Activated CD4-positive, CD25-positive, alpha-beta regulatory T cell treated with anti-CD3 and anti-CD28 coated beads, Interleukin-2, amount 50 U/mL, for 72 hours (primary cell): ENCODE data around the gene CELF5.
"Not testable (repeated sequence)": the region's sequence is repeated elsewhere in the genome, so short reads cannot be mapped to it uniquely, and the experiment has no call there.

ENCODE experiments used
- DNase-seq: peaks from one replicate; pipeline ENCODE4 v3.0.0; 2021

CELF5 gene

DNA sequence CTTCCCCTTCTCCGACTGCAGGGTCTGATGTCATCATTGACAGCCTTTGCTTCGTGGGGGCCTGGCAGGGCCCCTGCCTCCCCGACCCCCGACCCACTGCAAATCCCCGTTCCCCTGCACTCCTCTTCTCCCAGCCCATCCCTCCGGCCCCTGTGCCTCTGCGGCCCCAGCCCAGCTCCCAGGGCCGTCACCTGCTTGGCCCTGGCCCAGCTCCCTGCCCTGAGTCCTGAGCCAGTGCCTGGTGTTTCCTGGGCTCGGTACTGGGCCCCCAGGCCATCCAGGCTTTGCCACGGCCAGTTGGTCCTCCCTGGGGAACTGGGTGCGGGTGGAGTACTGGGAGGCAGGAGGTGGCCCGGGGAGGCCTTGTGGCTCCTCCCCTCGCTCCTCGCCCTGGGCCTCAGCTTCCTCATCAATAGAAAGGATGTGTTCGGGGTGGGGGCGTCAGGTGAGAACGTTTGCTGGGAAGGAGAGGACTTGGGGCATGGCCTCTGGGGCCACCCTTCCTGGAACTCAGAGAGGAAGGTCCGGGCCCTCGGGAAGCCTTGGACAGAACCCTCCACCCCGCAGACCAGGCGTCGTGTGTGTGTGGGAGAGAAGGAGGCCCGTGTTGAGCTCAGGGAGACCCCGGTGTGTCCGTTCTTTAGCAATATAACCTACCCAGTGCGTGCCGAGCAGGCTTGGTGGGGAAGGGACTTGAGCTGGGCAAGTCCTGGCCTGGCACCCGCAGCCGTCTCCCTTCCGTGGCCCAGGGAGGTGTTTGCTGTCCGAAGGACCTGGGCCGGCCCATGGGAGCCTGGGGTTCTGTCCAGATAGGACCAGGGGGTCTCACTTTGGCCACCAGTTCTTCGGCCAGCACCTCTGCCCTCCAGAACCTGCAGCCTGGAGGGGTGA, 15.9 kb upstream of the CELF5 start:
- no peak for DNase-seq

DNA sequence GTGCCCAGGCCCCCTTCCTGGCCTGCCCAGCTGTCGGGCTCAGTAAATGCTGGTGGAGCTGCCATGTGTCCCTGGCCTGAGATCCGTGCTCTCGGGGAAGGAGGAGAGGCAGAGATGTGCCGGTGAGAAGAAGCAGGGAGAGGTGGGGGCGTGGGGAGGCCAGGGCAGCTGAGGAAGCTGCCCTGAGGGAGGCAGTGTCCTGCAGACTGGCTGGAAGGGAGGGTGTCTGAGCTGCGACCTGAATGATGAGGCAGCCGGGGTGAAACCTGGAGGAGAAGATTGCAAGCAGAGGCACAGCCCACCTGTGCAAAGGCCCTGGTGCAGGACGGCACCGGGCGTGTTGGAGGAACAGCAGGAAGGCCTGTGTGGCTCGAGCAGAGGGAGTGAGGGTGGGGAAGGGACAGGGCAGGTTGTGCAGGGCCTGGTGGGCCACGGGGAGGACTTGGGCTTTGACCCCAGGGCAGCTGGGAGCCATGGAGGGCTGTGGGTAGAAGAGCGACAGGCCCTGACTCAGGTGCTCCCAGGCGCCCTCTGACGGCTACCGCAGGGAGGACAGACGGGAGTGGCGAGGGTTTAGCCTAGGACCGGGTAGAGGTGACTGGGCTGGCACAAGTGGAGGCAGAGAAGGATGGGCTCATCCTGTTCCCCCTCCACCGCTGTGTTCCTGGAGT, 14.0 kb upstream of the CELF5 start:
- peak; percentile 78 for DNase-seq

GRCh38 chr19:3211191-3211590, 13.3 kb upstream of the CELF5 start:
- no peak for DNase-seq

GRCh38 chr19:3213159-3213558, 11.3 kb upstream of the CELF5 start:
- DNase-seq, result no peak

- DNase-seq, result no peak
These were observed 7.6 kb upstream of the CELF5 start for GRCh38 chr19:3216874-3217273.

DNA sequence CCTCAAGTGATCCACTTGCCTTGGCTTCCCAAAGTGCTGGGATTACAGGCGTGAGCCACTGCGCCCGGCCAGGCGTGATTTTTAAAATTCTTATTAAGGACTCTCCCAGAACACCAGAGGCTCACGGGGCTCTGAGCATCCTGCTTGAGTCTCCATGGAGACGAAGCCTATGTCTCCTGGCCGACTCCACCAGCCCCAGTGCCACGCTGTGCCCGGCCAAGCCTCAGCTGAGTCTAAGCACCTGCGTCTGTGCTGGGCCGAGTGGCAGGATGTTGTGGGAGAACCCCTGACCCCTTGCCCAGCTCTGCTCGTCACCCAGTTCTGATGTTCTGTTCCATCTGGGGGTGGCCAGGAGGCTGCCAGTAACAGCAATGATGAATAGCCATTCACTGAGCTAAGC, 3.9 kb upstream of the CELF5 start:
- no peak for DNase-seq

DNA sequence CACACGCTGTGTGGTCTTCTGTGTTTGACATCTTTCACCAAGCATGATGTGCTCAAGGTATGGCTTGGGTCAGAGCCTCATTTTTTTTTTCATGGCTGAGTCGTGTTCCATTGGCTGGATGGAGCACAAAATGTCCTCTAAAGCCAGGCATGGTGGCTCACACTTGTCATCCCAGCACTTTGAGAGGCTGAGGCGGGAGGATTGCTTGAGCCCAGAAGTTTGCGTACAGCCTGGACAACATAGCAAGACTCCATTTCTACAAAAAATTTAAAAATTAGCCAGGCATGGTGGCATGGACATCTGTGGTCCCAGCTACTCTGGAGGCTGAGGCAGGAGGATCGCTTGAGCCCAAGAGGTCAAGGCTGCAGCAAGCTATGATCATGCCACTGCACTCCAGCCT, 2.9 kb upstream of the CELF5 start:
- not testable (repeated sequence) for DNase-seq

DNA sequence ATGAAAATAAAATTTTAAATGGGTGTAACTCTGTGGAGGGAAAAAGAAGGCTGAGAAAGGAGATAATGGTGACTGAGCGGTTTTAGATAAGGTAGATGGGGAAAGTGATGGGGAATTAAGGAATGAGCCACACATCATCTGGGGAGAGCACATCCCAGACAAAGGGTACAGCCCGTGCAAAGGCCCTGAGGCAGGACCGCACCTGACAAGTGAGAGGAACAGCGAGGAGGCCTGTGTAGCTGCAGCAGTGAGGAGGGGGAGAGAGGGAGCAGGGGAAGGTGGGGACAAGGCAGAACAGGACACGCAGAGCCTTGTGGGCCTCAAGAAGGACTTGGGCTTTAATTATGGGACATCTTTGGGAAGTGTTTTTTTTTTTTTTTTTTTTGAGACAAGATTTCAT, 1.8 kb upstream of the CELF5 start:
- no peak for DNase-seq

GRCh38 chr19:3225169-3225485, 666 bp downstream of the CELF5 start:
- DNase-seq, result no peak

DNA sequence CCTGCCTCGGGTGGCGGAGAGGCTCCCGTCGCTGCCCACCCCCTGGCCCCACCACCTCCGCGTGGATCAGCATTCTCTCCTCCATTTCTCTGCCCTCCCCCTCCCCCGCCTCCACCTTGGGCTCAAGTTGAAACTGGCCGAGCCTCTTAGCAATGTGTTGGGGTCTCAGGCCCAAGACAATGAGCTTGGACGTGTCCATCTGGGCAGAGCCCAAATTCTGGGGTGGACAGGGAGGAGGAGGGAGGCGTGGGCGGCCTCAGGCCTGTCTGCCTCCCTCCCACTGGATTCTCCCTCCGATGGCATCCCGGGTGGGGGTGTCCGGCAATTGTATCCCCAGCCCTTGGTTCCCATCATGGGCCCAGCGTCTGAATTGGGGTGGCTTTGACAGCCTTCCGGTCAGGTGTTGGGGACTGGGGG, 1.2 kb downstream of the CELF5 start:
- DNase-seq, result no peak

DNA sequence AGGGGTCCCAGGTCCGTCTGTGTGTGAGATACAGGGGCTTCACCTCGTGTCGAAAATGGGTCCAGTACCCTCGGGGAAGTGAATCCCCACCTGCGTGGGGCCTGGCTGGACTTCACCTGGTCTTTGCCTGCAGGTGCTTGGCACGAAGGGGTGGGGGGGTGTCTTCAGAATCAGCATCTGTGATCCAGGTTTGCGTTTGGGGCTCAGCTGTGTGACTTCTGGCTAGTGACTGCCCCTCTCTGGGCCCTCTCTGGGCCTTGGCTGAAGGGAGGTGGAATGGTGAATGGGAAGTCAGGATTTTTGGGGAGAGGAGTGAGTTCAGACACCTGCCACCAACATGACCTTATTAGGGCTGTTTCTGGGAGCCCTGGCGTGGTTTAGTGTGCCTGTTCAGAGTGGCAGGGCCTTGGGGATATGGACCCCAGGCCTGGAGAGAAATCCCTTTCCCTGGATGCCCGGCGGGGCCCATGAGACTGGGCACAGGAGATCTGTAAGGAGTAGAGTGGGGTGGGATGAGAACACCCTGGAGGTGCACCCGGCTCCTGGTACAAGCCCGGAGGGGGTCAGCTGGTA, 2.7 kb downstream of the CELF5 start:
- no peak for DNase-seq

GRCh38 chr19:3229346-3229743, 4.9 kb downstream of the CELF5 start:
- no peak for DNase-seq

- DNase-seq, result no peak
These were observed 5.5 kb downstream of the CELF5 start for GRCh38 chr19:3229888-3230496.

GRCh38 chr19:3231288-3231687, 6.8 kb downstream of the CELF5 start:
- no peak for DNase-seq

DNA sequence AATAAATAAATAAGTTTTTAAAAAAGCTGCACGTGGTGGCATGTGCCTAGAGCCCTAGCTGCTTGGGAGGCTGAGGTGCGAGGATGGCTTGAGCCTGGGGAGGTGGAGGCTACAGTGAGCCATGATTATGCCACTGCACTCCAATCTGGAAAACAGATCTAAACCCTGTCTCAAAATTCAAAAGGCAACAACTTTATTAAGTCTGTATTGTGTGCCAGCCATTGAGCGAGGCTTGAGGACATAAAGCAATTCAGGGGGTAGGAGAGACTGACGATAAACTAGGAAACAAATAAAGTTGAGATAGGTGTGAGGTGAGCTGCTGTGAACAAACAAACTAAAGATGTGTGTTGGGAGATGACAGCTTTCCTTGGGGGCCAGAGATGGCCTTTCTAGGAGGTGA, 8.7 kb downstream of the CELF5 start:
- no peak for DNase-seq

DNA sequence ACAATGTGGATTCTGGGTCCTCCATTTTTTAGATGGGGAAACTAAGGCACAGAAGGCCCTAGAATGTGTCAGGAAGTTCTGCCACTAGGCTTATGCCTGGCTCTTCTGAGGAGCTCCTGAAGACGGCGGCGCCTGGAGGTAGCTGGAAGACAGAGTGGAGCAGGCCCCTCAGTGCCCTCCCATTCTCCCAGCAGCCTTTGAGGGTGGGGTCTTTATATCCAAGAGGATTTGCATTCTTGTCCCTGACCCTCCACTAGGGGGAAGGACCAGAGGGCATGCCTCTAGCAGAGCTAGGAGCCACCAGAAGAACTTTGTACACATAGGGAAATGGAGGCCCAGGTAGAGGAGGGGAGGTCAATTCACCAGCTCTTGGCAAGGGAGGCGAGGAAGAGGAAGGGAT, 9.4 kb downstream of the CELF5 start:
- no peak for DNase-seq

DNA sequence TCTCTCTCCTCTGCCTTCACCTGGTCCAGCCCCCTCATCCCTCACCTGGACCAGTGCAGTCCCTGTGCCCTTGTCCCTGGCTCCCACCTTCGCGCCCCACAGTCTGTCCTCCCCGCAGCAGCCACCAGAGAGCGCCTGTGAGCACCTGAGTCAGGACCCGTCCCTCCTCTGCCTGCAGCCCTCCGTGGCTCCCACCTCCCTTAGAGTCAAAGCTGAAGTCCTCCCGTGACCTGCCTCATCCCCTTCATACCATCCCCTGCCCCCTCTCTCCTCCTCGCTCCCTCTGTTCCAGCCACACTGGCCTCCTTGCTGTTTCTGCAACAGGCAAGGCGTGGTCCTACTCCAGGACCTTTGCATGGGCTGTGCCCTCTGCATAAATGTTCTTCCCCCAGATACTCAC, 10.3 kb downstream of the CELF5 start:
- DNase-seq, result peak; percentile 58

GRCh38 chr19:3235604-3236003, 11.1 kb downstream of the CELF5 start:
- DNase-seq, result not testable (repeated sequence)

GRCh38 chr19:3236272-3236671, 11.8 kb downstream of the CELF5 start:
- DNase-seq, result no peak

- DNase-seq, result no peak
These were observed 13.7 kb downstream of the CELF5 start for GRCh38 chr19:3238066-3238561.

GRCh38 chr19:3239367-3239766, 14.9 kb downstream of the CELF5 start:
- DNase-seq, result no peak

GRCh38 chr19:3243819-3244700, 19.6 kb downstream of the CELF5 start:
- peak; percentile 42 for DNase-seq

- no peak for DNase-seq
These were observed 20.6 kb downstream of the CELF5 start for GRCh38 chr19:3245050-3245449.
